ENCODE results near the gene ARHGEF7. TPM values are rescaled to one million over a fixed set of nuclear protein-coding genes. Genes with fewer than 3 reads are reported as not detected.
"Not testable (repeated sequence)": the region's sequence is repeated elsewhere in the genome, so short reads cannot be mapped to it uniquely, and the experiment has no call there.

Gene ARHGEF7
- total RNA-seq, 2 experiments from 2014 or later = 39.5 to 51.3 TPM

- TF ChIP-seq CTCF (conservative IDR thresholded peaks at IDR 0.05; ENCODE audit: low read length) (no peak), EZH2phosphoT487 (IDR thresholded peaks at IDR 0.05; ENCODE audit: borderline replicate concordance, low read depth, low read length) (no peak)
- CTCF ChIA-PET (ENCODE audit: unreplicated experiment) = no interaction called here
- DNase-seq (ENCODE audit: low spot score) = no peak
- Histone ChIP-seq H3K9me3 (ENCODE audit: low read length) (no peaks in the 10 kb centered on the region), H3K4me3 (ENCODE audit: low read depth, low read length, poor library complexity, severe bottlenecking) (no peak overlapping the region), H3K9me2 (ENCODE audit: insufficient read depth, low read length) (no peaks in the 10 kb centered on the region), H4K20me1 (ENCODE audit: insufficient read depth, low read length) (no peaks in the 10 kb centered on the region), H3K79me2 (ENCODE audit: insufficient read depth, low read depth, low read length) (no peaks in the 10 kb centered on the region), H3K4me1 (ENCODE audit: insufficient read depth, low read length, poor library complexity, severe bottlenecking) (no peaks in the 10 kb centered on the region), H3K4me2 (ENCODE audit: low read length) (no peak overlapping the region), H3K27ac (ENCODE audit: low read depth, low read length, poor library complexity, severe bottlenecking) (no peak overlapping the region), H2AFZ (ENCODE audit: low read length) (no peak overlapping the region), H3K36me3 (ENCODE audit: insufficient read depth, low read length) (peaks cover 74% of the 10 kb centered on the region)
- POLR2A ChIA-PET = no interaction called here
- BruUV-seq (replicated peaks) = no TSS peak
- intact Hi-C loops (cut with micrococcal nuclease; ENCODE audit: unreplicated experiment) = no loop called here
Measured at GRCh38 chr13:111256946-111257345, 141.8 kb downstream of the ARHGEF7 start.

- CTCF ChIA-PET (ENCODE audit: unreplicated experiment); intact Hi-C loops (cut with micrococcal nuclease; ENCODE audit: unreplicated experiment); POLR2A ChIA-PET; H3K9me3 ChIP-seq (ENCODE audit: low read length); H2AFZ ChIP-seq (ENCODE audit: low read length); H4K20me1 ChIP-seq (ENCODE audit: insufficient read depth, low read length); H3K27ac ChIP-seq (ENCODE audit: low read depth, low read length, poor library complexity, severe bottlenecking); DNase-seq (ENCODE audit: low spot score); BruUV-seq (replicated peaks); H3K4me3 ChIP-seq (ENCODE audit: low read depth, low read length, poor library complexity, severe bottlenecking); H3K4me2 ChIP-seq (ENCODE audit: low read length); H3K9me2 ChIP-seq (ENCODE audit: insufficient read depth, low read length); H3K4me1 ChIP-seq (ENCODE audit: insufficient read depth, low read length, poor library complexity, severe bottlenecking); H3K79me2 ChIP-seq (ENCODE audit: insufficient read depth, low read depth, low read length): not testable (repeated sequence)
- H3K36me3 ChIP-seq (ENCODE audit: insufficient read depth, low read length) = peaks cover 72% of the 10 kb centered on the region
Measured at GRCh38 chr13:111257899-111258298, 142.8 kb downstream of the ARHGEF7 start.

- Histone ChIP-seq H3K9me2 (ENCODE audit: insufficient read depth, low read length) (no peaks in the 10 kb centered on the region), H3K9me3 (ENCODE audit: low read length) (no peaks in the 10 kb centered on the region), H3K27ac (ENCODE audit: low read depth, low read length, poor library complexity, severe bottlenecking) (no peak overlapping the region), H2AFZ (ENCODE audit: low read length) (no peak overlapping the region), H3K4me3 (ENCODE audit: low read depth, low read length, poor library complexity, severe bottlenecking) (no peak overlapping the region), H3K4me2 (ENCODE audit: low read length) (no peak overlapping the region), H3K79me2 (ENCODE audit: insufficient read depth, low read depth, low read length) (no peaks in the 10 kb centered on the region), H3K4me1 (ENCODE audit: insufficient read depth, low read length, poor library complexity, severe bottlenecking) (no peaks in the 10 kb centered on the region), H4K20me1 (ENCODE audit: insufficient read depth, low read length) (no peaks in the 10 kb centered on the region), H3K36me3 (ENCODE audit: insufficient read depth, low read length) (peaks cover 69% of the 10 kb centered on the region)
- ChIA-PET CTCF (ENCODE audit: unreplicated experiment) (no interaction called here), POLR2A (no interaction called here)
- intact Hi-C loops (cut with micrococcal nuclease; ENCODE audit: unreplicated experiment) = no loop called here
- no peak for DNase-seq (ENCODE audit: low spot score)
- no peak for TF ChIP-seq CTCF (conservative IDR thresholded peaks at IDR 0.05; ENCODE audit: low read length)
- TF ChIP-seq EZH2phosphoT487 (IDR thresholded peaks at IDR 0.05; ENCODE audit: borderline replicate concordance, low read depth, low read length) = no peak
- no TSS peak for BruUV-seq (replicated peaks)
Measured at GRCh38 chr13:111258637-111259036, 143.5 kb downstream of the ARHGEF7 start.
